K562 treated with DMSO at 1 percent for 24 hours (cell line): Measurements from ENCODE around the gene TEX51. TPM values are rescaled to one million over a fixed set of nuclear protein-coding genes. Genes with fewer than 3 reads are reported as not detected.

Source experiments
- total RNA-seq: library from RNA; unstranded; fragments of 300-600 nt; gene quantifications from 2 replicates; pipeline ENCODE4 v1.2.3, GENCODE V29; 2022; ENCODE audit warnings: low read depth; ENCODE audit not compliant: insufficient read depth

Gene TEX51
- not detected in 2 replicates for total RNA-seq

DNA sequence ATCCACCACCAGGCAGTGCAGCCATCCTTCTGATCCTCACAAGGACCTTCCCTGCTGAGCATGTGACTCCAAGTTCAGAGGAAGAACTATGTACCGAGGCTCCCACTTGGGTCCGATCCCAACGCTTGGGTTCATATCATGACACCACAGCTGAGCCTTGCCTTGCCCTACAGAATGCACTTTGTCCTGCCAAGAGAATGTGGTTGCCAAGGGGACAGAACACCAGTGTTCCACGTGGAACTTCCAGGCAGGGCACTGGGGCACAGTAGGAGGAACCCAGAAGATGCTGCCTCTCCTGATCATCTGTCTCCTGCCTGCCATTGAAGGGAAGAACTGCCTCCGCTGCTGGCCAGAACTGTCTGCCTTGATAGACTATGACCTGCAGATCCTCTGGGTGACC, at the start of gene TEX51:
Gene TEX51 (plus strand): TSS at position 255 of the 400 bp plus-strand sequence. CDS start 29 bp downstream, at position 284.

Other genes starting within 250 kb of the TEX51 start
- 179 and 225 TPM in 2 replicates for gene GYPC, start 242.7 kb upstream of the TEX51 start, total RNA-seq
- gene BIN1, start 208.3 kb downstream of the TEX51 start, total RNA-seq, result 8.8 and 8.9 TPM in 2 replicates